NCI-H2196 treated with DMSO at 0.1 percent for 48 hours (cell line): Measurements from ENCODE around the gene PLEKHJ1.

Experiments
- DNase-seq: peaks from one replicate; lab custom pipeline; 2025; ENCODE audit not compliant: unreplicated experiment; lab: John Stamatoyannopoulos, UW

The PLEKHJ1 gene

GRCh38 chr19:2224754-2225349 lies 11.3 kb downstream of the PLEKHJ1 start:
- no peak for DNase-seq

- DNase-seq: no peak
These were observed 12.2 kb downstream of the PLEKHJ1 start for GRCh38 chr19:2223959-2224358.

GRCh38 chr19:2223391-2223790 lies 12.7 kb downstream of the PLEKHJ1 start:
- no peak for DNase-seq

- DNase-seq: no peak
These were observed 14.2 kb downstream of the PLEKHJ1 start for GRCh38 chr19:2221918-2222317.

GRCh38 chr19:2221250-2221831 lies 14.8 kb downstream of the PLEKHJ1 start:
- no peak for DNase-seq

GRCh38 chr19:2219726-2220125 lies 16.4 kb downstream of the PLEKHJ1 start:
- no peak for DNase-seq

- DNase-seq: no peak
These were observed 18.5 kb downstream of the PLEKHJ1 start for GRCh38 chr19:2217591-2217990.

GRCh38 chr19:2216361-2217225 lies 19.5 kb downstream of the PLEKHJ1 start:
- DNase-seq: no peak

- DNase-seq: peak; percentile 47
These were observed 20.8 kb downstream of the PLEKHJ1 start for GRCh38 chr19:2215281-2215751.

- no peak for DNase-seq
These were observed 21.9 kb downstream of the PLEKHJ1 start for GRCh38 chr19:2214251-2214650.

GRCh38 chr19:2213799-2214198 lies 22.3 kb downstream of the PLEKHJ1 start:
- no peak for DNase-seq

GRCh38 chr19:2212861-2213711 lies 23.0 kb downstream of the PLEKHJ1 start:
- no peak for DNase-seq

- DNase-seq: no peak
These were observed 25.0 kb downstream of the PLEKHJ1 start for GRCh38 chr19:2210987-2211740.

- DNase-seq: no peak
These were observed 25.9 kb downstream of the PLEKHJ1 start for GRCh38 chr19:2210206-2210605.

GRCh38 chr19:2209408-2209807 lies 26.7 kb downstream of the PLEKHJ1 start:
- no peak for DNase-seq

GRCh38 chr19:2208975-2209374 lies 27.2 kb downstream of the PLEKHJ1 start:
- no peak for DNase-seq

GRCh38 chr19:2207991-2208860 lies 27.9 kb downstream of the PLEKHJ1 start:
- DNase-seq: no peak

GRCh38 chr19:2207008-2207407 lies 29.1 kb downstream of the PLEKHJ1 start:
- DNase-seq: no peak

GRCh38 chr19:2202366-2202765 lies 33.8 kb downstream of the PLEKHJ1 start:
- DNase-seq: no peak
